Stimulated activated naive CD8-positive, alpha-beta T cell treated with anti-CD3 and anti-CD28 coated beads, Interleukin-15, amount 100 ng/mL, for 72 hours (primary cell): ENCODE results near the gene TRMT112.

ENCODE experiments used
- ATAC-seq: fragments of 150-1000 bp; cut with Tn5 transposase; 2 replicates; pipeline ENCODE4 v1.10.0; 2021; ENCODE audit warnings: mild to moderate bottlenecking, moderate library complexity
- DNase-seq, 2 donors: peaks; one replicate each; pipeline ENCODE4 v3.0.0; 2021 to 2022
- H3K27ac Mint-ChIP-seq, 2 donors: one replicate each; pipeline ENCODE4 v1.8.0; 2022; ENCODE audit warnings: mild to moderate bottlenecking in 2 of 2, mixed read lengths in 2 of 2, moderate library complexity in 2 of 2
- H3K27me3 Mint-ChIP-seq: one replicate; pipeline ENCODE4 v1.8.0; 2022; ENCODE audit warnings: mixed read lengths
- H3K4me1 Mint-ChIP-seq: one replicate; pipeline ENCODE4 v1.8.0; 2022; ENCODE audit warnings: mild to moderate bottlenecking, mixed read lengths
- H3K4me3 Mint-ChIP-seq, 2 donors: one replicate each; pipeline ENCODE4 v1.8.0; 2022; ENCODE audit warnings: mild to moderate bottlenecking in 2 of 2, mixed read lengths in 2 of 2, moderate library complexity in 1 of 2
- H3K9me3 Mint-ChIP-seq, 2 donors: one replicate each; pipeline ENCODE4 v1.8.0; 2022; ENCODE audit warnings: mixed read lengths in 2 of 2

Gene TRMT112

GRCh38 chr11:64341851-64342791 lies 24.8 kb upstream of the TRMT112 start:
- Mint-ChIP-seq H3K4me3 (peak overlapping the region; percentile 89 to 96), H3K27ac (no peak overlapping the region), H3K9me3 (no peaks in the 10 kb centered on the region), H3K27me3 (no peaks in the 10 kb centered on the region), H3K4me1 (peaks cover 64% of the 10 kb centered on the region)
- ATAC-seq: peak; percentile 73
- peak; percentile 89 to 92 for DNase-seq

GRCh38 chr11:64341429-64341828 lies 24.1 kb upstream of the TRMT112 start:
- peaks cover 64% of the 10 kb centered on the region for H3K4me1 Mint-ChIP-seq
- ATAC-seq: no peak
- H3K4me3 Mint-ChIP-seq: peak overlapping the region; percentile 89 to 96
- peak overlapping the region in 1 of 2 donors; percentile 20 for H3K27ac Mint-ChIP-seq
- H3K27me3 Mint-ChIP-seq: no peaks in the 10 kb centered on the region
- H3K9me3 Mint-ChIP-seq: no peaks in the 10 kb centered on the region
- no peak for DNase-seq

GRCh38 chr11:64340671-64341335 lies 23.4 kb upstream of the TRMT112 start:
- H3K9me3 Mint-ChIP-seq: no peaks in the 10 kb centered on the region
- H3K27me3 Mint-ChIP-seq: no peaks in the 10 kb centered on the region
- DNase-seq: peak; percentile 80 to 81
- peak; percentile 59 for ATAC-seq
- peaks cover 63% of the 10 kb centered on the region for H3K4me1 Mint-ChIP-seq
- peak overlapping the region; percentile 93 to 96 for H3K27ac Mint-ChIP-seq
- peak overlapping the region; percentile 89 to 96 for H3K4me3 Mint-ChIP-seq

GRCh38 chr11:64339754-64340408 lies 22.5 kb upstream of the TRMT112 start, which contains the start of gene CCDC88B:
Gene CCDC88B (plus strand): TSS chr11:64340204. CDS start chr11:64340267, 63 bp downstream.
- DNase-seq (peak; percentile 79 to 90), ATAC-seq (peak; percentile 95)
- Mint-ChIP-seq H3K9me3 (no peaks in the 10 kb centered on the region), H3K4me1 (peaks cover 63% of the 10 kb centered on the region), H3K27ac (peak within 1 kb of the TSS; percentile 95 to 96), H3K27me3 (no peaks in the 10 kb centered on the region), H3K4me3 (peak within 1 kb of the TSS; percentile 89 to 96)

- H3K9me3 Mint-ChIP-seq: no peaks in the 10 kb centered on the region
- H3K4me3 Mint-ChIP-seq: peak overlapping the region; percentile 89 to 96
- H3K4me1 Mint-ChIP-seq: peaks cover 62% of the 10 kb centered on the region
Measured at GRCh38 chr11:64339286-64339685, 21.9 kb upstream of the TRMT112 start.

GRCh38 chr11:64338716-64339115 lies 21.4 kb upstream of the TRMT112 start:
- no peak for DNase-seq
- H3K27ac Mint-ChIP-seq: peak overlapping the region in 1 of 2 donors; percentile 27
- no peaks in the 10 kb centered on the region for H3K27me3 Mint-ChIP-seq
- H3K9me3 Mint-ChIP-seq: no peaks in the 10 kb centered on the region
- peaks cover 59% of the 10 kb centered on the region for H3K4me1 Mint-ChIP-seq
- peak overlapping the region; percentile 89 to 96 for H3K4me3 Mint-ChIP-seq
- ATAC-seq: no peak

More at GRCh38 chr11:64339286-64339685, 21.9 kb upstream of the TRMT112 start:
- H3K27me3 Mint-ChIP-seq: no peaks in the 10 kb centered on the region
- no peak for DNase-seq
- ATAC-seq: no peak
- peak overlapping the region; percentile 95 to 96 for H3K27ac Mint-ChIP-seq

GRCh38 chr11:64337538-64338249 lies 20.3 kb upstream of the TRMT112 start:
- Mint-ChIP-seq H3K9me3 (no peaks in the 10 kb centered on the region), H3K4me1 (peaks cover 56% of the 10 kb centered on the region), H3K27me3 (no peaks in the 10 kb centered on the region), H3K4me3 (no peak overlapping the region), H3K27ac (no peak overlapping the region)
- DNase-seq: no peak
- ATAC-seq: no peak

GRCh38 chr11:64334764-64335735 lies 17.7 kb upstream of the TRMT112 start:
- no peaks in the 10 kb centered on the region for H3K27me3 Mint-ChIP-seq
- ATAC-seq (peak; percentile 64), DNase-seq (peak; percentile 33 to 70)
- H3K27ac Mint-ChIP-seq: peak overlapping the region in 1 of 2 donors; percentile 31
- H3K9me3 Mint-ChIP-seq: no peaks in the 10 kb centered on the region
- H3K4me3 Mint-ChIP-seq: peak overlapping the region in 1 of 2 donors; percentile 26
- H3K4me1 Mint-ChIP-seq: peaks cover 49% of the 10 kb centered on the region

GRCh38 chr11:64333556-64333955 lies 16.2 kb upstream of the TRMT112 start:
- Mint-ChIP-seq H3K9me3 (no peaks in the 10 kb centered on the region), H3K27me3 (no peaks in the 10 kb centered on the region), H3K4me1 (peaks cover 34% of the 10 kb centered on the region), H3K4me3 (no peak overlapping the region), H3K27ac (no peak overlapping the region)
- DNase-seq (no peak), ATAC-seq (no peak)

- H3K4me3 Mint-ChIP-seq: peak overlapping the region; percentile 10
- H3K4me1 Mint-ChIP-seq: peaks cover 27% of the 10 kb centered on the region
- H3K27ac Mint-ChIP-seq: peak overlapping the region in 1 of 2 donors; percentile 32
- DNase-seq: peak; percentile 79 to 90
- ATAC-seq: peak; percentile 92
- no peaks in the 10 kb centered on the region for H3K27me3 Mint-ChIP-seq
- H3K9me3 Mint-ChIP-seq: no peaks in the 10 kb centered on the region
Measured at GRCh38 chr11:64331569-64332371, 14.4 kb upstream of the TRMT112 start.

- H3K27me3 Mint-ChIP-seq: no peaks in the 10 kb centered on the region
- H3K4me1 Mint-ChIP-seq: peaks cover 27% of the 10 kb centered on the region
- H3K27ac Mint-ChIP-seq: no peak overlapping the region
- no peaks in the 10 kb centered on the region for H3K9me3 Mint-ChIP-seq
- DNase-seq (no peak), ATAC-seq (no peak)
- no peak overlapping the region for H3K4me3 Mint-ChIP-seq
Measured at GRCh38 chr11:64330888-64331287, 13.5 kb upstream of the TRMT112 start.

GRCh38 chr11:64327993-64328392 lies 10.6 kb upstream of the TRMT112 start:
- no peaks in the 10 kb centered on the region for H3K27me3 Mint-ChIP-seq
- no peaks in the 10 kb centered on the region for H3K9me3 Mint-ChIP-seq
- ATAC-seq (no peak), DNase-seq (no peak)
- H3K27ac Mint-ChIP-seq: no peak overlapping the region
- H3K4me3 Mint-ChIP-seq: no peak overlapping the region
- H3K4me1 Mint-ChIP-seq: peaks cover 18% of the 10 kb centered on the region

- Mint-ChIP-seq H3K9me3 (no peaks in the 10 kb centered on the region), H3K4me1 (peaks cover 17% of the 10 kb centered on the region), H3K4me3 (no peak overlapping the region), H3K27me3 (no peaks in the 10 kb centered on the region), H3K27ac (no peak overlapping the region)
- DNase-seq (no peak), ATAC-seq (no peak)
Measured at GRCh38 chr11:64327375-64327774, 10.0 kb upstream of the TRMT112 start.
